HG02938 (cell line): ENCODE results near the gene DDIT4.
A peak's percentile ranks its signal among the peaks of the same experiment; 100 is the strongest.
"Not testable (repeated sequence)": the region's sequence is repeated elsewhere in the genome, so short reads cannot be mapped to it uniquely, and the experiment has no call there.

Experiments
- ATAC-seq: cut with Tn5 transposase; IDR thresholded peaks from one replicate; pipeline ENCODE4 v1.9.1; 2021; ENCODE audit warnings: mild to moderate bottlenecking, moderate library complexity; ENCODE audit not compliant: unreplicated experiment

DDIT4 gene

GRCh38 chr10:72265990-72266865, 7.5 kb upstream of the DDIT4 start:
- no peak for ATAC-seq

GRCh38 chr10:72267381-72267780, 6.3 kb upstream of the DDIT4 start:
- ATAC-seq, result no peak

GRCh38 chr10:72267819-72268399, 5.8 kb upstream of the DDIT4 start:
- ATAC-seq, result no peak

- not testable (repeated sequence) for ATAC-seq
These were observed 5.1 kb upstream of the DDIT4 start for GRCh38 chr10:72268475-72269200.

GRCh38 chr10:72270607-72271281, 3.0 kb upstream of the DDIT4 start:
- no peak for ATAC-seq

GRCh38 chr10:72272689-72273409, 875 bp upstream of the DDIT4 start:
- peak; percentile 15 for ATAC-seq

- ATAC-seq, result no peak
These were observed 547 bp downstream of the DDIT4 start for GRCh38 chr10:72274213-72274729.

GRCh38 chr10:72274730-72275350, 1.1 kb downstream of the DDIT4 start:
- ATAC-seq, result no peak

GRCh38 chr10:72275351-72276012, 1.8 kb downstream of the DDIT4 start:
- no peak for ATAC-seq

- no peak for ATAC-seq
These were observed 2.3 kb downstream of the DDIT4 start for GRCh38 chr10:72276013-72276387.

GRCh38 chr10:72276421-72277339, 3.0 kb downstream of the DDIT4 start:
- ATAC-seq, result no peak

GRCh38 chr10:72277340-72277995, 3.7 kb downstream of the DDIT4 start:
- ATAC-seq, result no peak

- ATAC-seq, result no peak
These were observed 4.4 kb downstream of the DDIT4 start for GRCh38 chr10:72277996-72278667.

GRCh38 chr10:72278668-72279393, 5.1 kb downstream of the DDIT4 start:
- ATAC-seq, result no peak

- ATAC-seq, result not testable (repeated sequence)
These were observed 5.9 kb downstream of the DDIT4 start for GRCh38 chr10:72279587-72279986.

- ATAC-seq, result no peak
These were observed 9.4 kb downstream of the DDIT4 start for GRCh38 chr10:72283131-72283530.
